K562 (cell line): ENCODE data around the gene USP10. TPM values are rescaled to one million over a fixed set of nuclear protein-coding genes. Genes with fewer than 3 reads are reported as not detected.

Experiments
- ATAC-seq: fragments of 200-7000 bp; cut with Tn5 transposase; 3 replicates; pipeline ENCODE4 v1.9.1; 2020; ENCODE audit warnings: moderate library complexity
- BruUV-seq: library from RNA; stranded (reverse); fragments of 400-500 nt; replicated peaks from 2 replicates; lab custom pipeline; 2021; lab: Mats Ljungman, UMichigan
- CTCF ChIA-PET: fragments of 300-600 bp; formaldehyde crosslinking; extraction: SDS; loops from one replicate; lab custom pipeline; 2021; ENCODE audit warnings: low intra/inter-chr PET ratio; lab: Yijun Ruan, JAX
- POLR2A ChIA-PET: fragments of 300-600, 350-650 bp; sonication (Branson Sonifier 250); formaldehyde crosslinking; extraction: SDS; loops from one replicate; lab custom pipeline; 2021; ENCODE audit warnings: antibody characterized with exemption, inconsistent platforms; lab: Yijun Ruan, JAX
- DNase-seq, 4 experiments: peaks; one replicate each; pipeline versions ENCODE4 v3.0.0 to v3.0.0-alpha.2; 2011 to 2018; ENCODE audit warnings: low spot score in 3 of 4, mixed read lengths in 3 of 4; ENCODE audit errors: extremely low read depth in 1 of 4
- FAIRE-seq: peaks from 2 replicates; lab custom pipeline; 2011; peaks lifted over from hg19 to GRCh38; lab: Jason Lieb, UNC
- H2AFZ ChIP-seq: 2 replicates; pipeline ENCODE4 v1.6.0; 2011; ENCODE audit warnings: low read depth, low read length, control low read depth, inconsistent platforms
- H3K27ac ChIP-seq: fragments of 200-600 bp; 3 replicates; pipeline ENCODE4 v1.8.0; 2011; ENCODE audit warnings: low read depth, mild to moderate bottlenecking, control low read depth, inconsistent platforms, low read length, moderate library complexity, mixed read lengths; ENCODE audit errors: extremely low read depth
- H3K27me3 ChIP-seq, 2 experiments: fragments of 300-600 bp in 1 of 2; 2 replicates in 1 of 2; 3 replicates in 1 of 2; pipeline versions ENCODE4 v1.6.0 to v1.8.0; 2011; ENCODE audit warnings: inconsistent platforms in 2 of 2, low read length in 2 of 2, mild to moderate bottlenecking in 1 of 2, mixed read lengths in 1 of 2, moderate library complexity in 1 of 2; ENCODE audit not compliant: control insufficient read depth in 2 of 2, insufficient read depth in 2 of 2
- H3K36me3 ChIP-seq: fragments of 300-600 bp; 3 replicates; pipeline ENCODE4 v1.8.0; 2011; ENCODE audit warnings: mild to moderate bottlenecking, low read length, inconsistent platforms; ENCODE audit not compliant: control insufficient read depth, insufficient read depth
- H3K4me1 ChIP-seq, 2 experiments: fragments of 200-600 bp in 1 of 2; replicated peaks in 1 of 2; 2 replicates in 1 of 2; 3 replicates in 1 of 2; pipeline versions ENCODE4 v1.5.1 to v1.8.0; 2011; ENCODE audit warnings: inconsistent platforms in 2 of 2, low read length in 2 of 2, mild to moderate bottlenecking in 1 of 2, mixed read lengths in 1 of 2, moderate library complexity in 1 of 2; ENCODE audit not compliant: control insufficient read depth in 2 of 2, insufficient read depth in 2 of 2
- H3K4me2 ChIP-seq: 2 replicates; pipeline ENCODE4 v1.6.1; 2011; ENCODE audit warnings: low read length, control low read depth, inconsistent platforms, mixed read lengths; ENCODE audit not compliant: insufficient read depth
- H3K4me3 ChIP-seq: fragments of 200-600 bp; sonication (generic), shearing (Covaris generic); 2 replicates; pipeline ENCODE4 v1.5.1; 2016; ENCODE audit warnings: control low read depth, inconsistent platforms
- H3K79me2 ChIP-seq: fragments of 200-600 bp; 3 replicates; pipeline ENCODE4 v1.8.0; 2011; ENCODE audit warnings: low read length, inconsistent platforms; ENCODE audit not compliant: control insufficient read depth, insufficient read depth
- H3K9ac ChIP-seq, 2 experiments: 2 replicates each; pipeline versions ENCODE4 v1.6.0 to v1.6.1; 2011; ENCODE audit warnings: low read depth in 2 of 2, low read length in 2 of 2, control low read depth in 1 of 2, inconsistent platforms in 1 of 2, mild to moderate bottlenecking in 1 of 2, mixed read lengths in 1 of 2; ENCODE audit not compliant: insufficient read depth in 1 of 2
- H3K9me1 ChIP-seq: one replicate; pipeline ENCODE4 v1.6.0; 2011; ENCODE audit warnings: inconsistent platforms, mild to moderate bottlenecking, low read length, moderate library complexity; ENCODE audit not compliant: control insufficient read depth, insufficient read depth
- H3K9me3 ChIP-seq: replicated peaks from 2 replicates; pipeline ENCODE4 v1.5.1; 2011; ENCODE audit warnings: low read depth, low read length, inconsistent platforms; ENCODE audit not compliant: control insufficient read depth, insufficient read depth
- H4K20me1 ChIP-seq: replicated peaks from 2 replicates; pipeline ENCODE4 v1.6.1; 2011; ENCODE audit warnings: low read length, inconsistent platforms, mixed read lengths; ENCODE audit not compliant: control insufficient read depth, insufficient read depth
- LEF1 ChIP-seq: fragments of 450-650 bp; IDR thresholded peaks from 2 replicates; pipeline ENCODE4 v1.6.1; 2016; ENCODE audit warnings: mild to moderate bottlenecking
- RNF2 ChIP-seq: sonication (generic); IDR thresholded peaks from 2 replicates; pipeline ENCODE4 v1.6.1; 2016
- SMARCE1 ChIP-seq: fragments of 450-650 bp; IDR thresholded peaks from 2 replicates; pipeline ENCODE4 v1.7.1; 2016; ENCODE audit warnings: mild to moderate bottlenecking
- SNIP1 ChIP-seq: fragments of 450-650 bp; IDR thresholded peaks from 2 replicates; pipeline ENCODE4 v1.7.1; 2017; ENCODE audit warnings: low read depth, mild to moderate bottlenecking
- WGBS: fragments of 100-300 bp; shearing (Covaris generic); methylation state at CpG from one replicate; pipeline ENCODE4 v1.1.6; 2016; ENCODE audit warnings: low coverage, mixed read lengths; ENCODE audit not compliant: insufficient coverage; ENCODE audit errors: missing lambda C conversion rate; 5-methylcytosine and 5-hydroxymethylcytosine counted together
- in situ Hi-C: fragments of 300-500 bp; cut with MboI; formaldehyde crosslinking; loops from 4 replicates; pipeline ENCODE4 v1.15.0; 2018; ENCODE audit warnings: inconsistent platforms, mixed read lengths
- intact Hi-C: fragments of 100-400 bp; cut with micrococcal nuclease; formaldehyde crosslinking; loops from 2 replicates; pipeline ENCODE4 v1.14.2; 2022
- polyA plus RNA-seq, 8 experiments: library from polyadenylated mRNA; depleted of rRNA in 4 of 8; stranded (reverse) in 5 of 8; unstranded in 3 of 8; fragments of >200 nt; fragmentation: Nextera tagmentation in 2 of 8; fragmentation: Illumina TruSeq in 1 of 8; extraction: Ambion mirVana in 2 of 8; extraction: Trizol in 1 of 8; gene quantifications; 2 replicates each; pipeline versions ENCODE4 v1.2.1 to v1.2.3, GENCODE V29; 2011 to 2014; ENCODE audit warnings: inconsistent platforms in 1 of 8, missing spikeins in 1 of 8
- total RNA-seq, 7 experiments: library from RNA; depleted of rRNA in 6 of 7; stranded (reverse); fragments of >200 nt in 6 of 7; fragmentation: Illumina TruSeq in 2 of 7; extraction: Trizol in 2 of 7; gene quantifications; 2 replicates each; pipeline versions ENCODE4 v1.2.1 to v1.2.3, GENCODE V29; 2011 to 2021; ENCODE audit warnings: low replicate concordance in 1 of 7
- TF ChIP-seq, protein P1 (sequence below): fragments of 450-650 bp; IDR thresholded peaks from 2 replicates; pipeline ENCODE4 v1.6.1; 2018; ENCODE audit not compliant: partially characterized antibody
- TF ChIP-seq, protein P2 (sequence below): fragments of 450-650 bp; IDR thresholded peaks from 2 replicates; pipeline ENCODE4 v1.6.1; 2017; ENCODE audit warnings: mild to moderate bottlenecking, moderate library complexity
- TF ChIP-seq, protein P3 (sequence below), 3 experiments: fragments of 200-800 bp in 1 of 3; sonication (Bioruptor generic) in 1 of 3; sonication (generic) in 1 of 3; formaldehyde crosslinking in 1 of 3; IDR thresholded peaks; 2 replicates each; pipeline versions ENCODE4 v1.6.1 to v1.8.0; 2016 to 2022; ENCODE audit warnings: mild to moderate bottlenecking in 2 of 3, missing compliant biosample characterization in 2 of 3, missing genetic modification characterization in 2 of 3, missing genetic modification reagents in 1 of 3
- TF ChIP-seq, protein P4 (sequence below): IDR thresholded peaks from 2 replicates; pipeline ENCODE4 v1.6.1; 2011; ENCODE audit warnings: borderline replicate concordance, low read depth, mild to moderate bottlenecking, moderate library complexity, low read length; ENCODE audit not compliant: insufficient read depth, poor library complexity, severe bottlenecking
- TF ChIP-seq, protein P5 (sequence below): sonication (generic); formaldehyde crosslinking; IDR thresholded peaks from 2 replicates; pipeline ENCODE4 v1.8.0; 2022; ENCODE audit warnings: mild to moderate bottlenecking, missing genetic modification reagents

USP10 gene
- total and polyA plus RNA-seq, 9 of the 15 experiments (the other 6 are each of a cell fraction or from before 2014, with no cell fraction given), result 61.7 to 197 (median 116) TPM

DNA sequence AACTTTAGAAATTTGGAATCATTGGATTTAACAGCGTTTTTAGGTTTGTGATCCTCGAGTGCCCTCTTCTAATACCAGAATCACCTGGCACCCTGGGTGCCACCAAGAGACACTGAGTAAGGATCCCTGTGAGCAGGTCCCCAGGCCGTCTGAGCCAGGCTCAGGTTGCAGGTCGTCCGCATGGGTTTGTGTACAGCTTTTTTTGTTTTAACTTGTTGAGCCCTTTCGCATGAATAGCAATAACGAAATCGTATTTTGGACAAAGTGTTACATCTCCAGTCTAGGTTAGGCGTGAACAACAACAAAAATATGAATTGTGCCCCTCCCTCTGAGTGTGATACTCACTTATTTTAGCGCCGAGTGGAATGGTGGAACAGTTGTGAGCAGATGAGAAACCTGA, 10.9 kb downstream of the USP10 start (continued):
- TF ChIP-seq, protein P1, sequence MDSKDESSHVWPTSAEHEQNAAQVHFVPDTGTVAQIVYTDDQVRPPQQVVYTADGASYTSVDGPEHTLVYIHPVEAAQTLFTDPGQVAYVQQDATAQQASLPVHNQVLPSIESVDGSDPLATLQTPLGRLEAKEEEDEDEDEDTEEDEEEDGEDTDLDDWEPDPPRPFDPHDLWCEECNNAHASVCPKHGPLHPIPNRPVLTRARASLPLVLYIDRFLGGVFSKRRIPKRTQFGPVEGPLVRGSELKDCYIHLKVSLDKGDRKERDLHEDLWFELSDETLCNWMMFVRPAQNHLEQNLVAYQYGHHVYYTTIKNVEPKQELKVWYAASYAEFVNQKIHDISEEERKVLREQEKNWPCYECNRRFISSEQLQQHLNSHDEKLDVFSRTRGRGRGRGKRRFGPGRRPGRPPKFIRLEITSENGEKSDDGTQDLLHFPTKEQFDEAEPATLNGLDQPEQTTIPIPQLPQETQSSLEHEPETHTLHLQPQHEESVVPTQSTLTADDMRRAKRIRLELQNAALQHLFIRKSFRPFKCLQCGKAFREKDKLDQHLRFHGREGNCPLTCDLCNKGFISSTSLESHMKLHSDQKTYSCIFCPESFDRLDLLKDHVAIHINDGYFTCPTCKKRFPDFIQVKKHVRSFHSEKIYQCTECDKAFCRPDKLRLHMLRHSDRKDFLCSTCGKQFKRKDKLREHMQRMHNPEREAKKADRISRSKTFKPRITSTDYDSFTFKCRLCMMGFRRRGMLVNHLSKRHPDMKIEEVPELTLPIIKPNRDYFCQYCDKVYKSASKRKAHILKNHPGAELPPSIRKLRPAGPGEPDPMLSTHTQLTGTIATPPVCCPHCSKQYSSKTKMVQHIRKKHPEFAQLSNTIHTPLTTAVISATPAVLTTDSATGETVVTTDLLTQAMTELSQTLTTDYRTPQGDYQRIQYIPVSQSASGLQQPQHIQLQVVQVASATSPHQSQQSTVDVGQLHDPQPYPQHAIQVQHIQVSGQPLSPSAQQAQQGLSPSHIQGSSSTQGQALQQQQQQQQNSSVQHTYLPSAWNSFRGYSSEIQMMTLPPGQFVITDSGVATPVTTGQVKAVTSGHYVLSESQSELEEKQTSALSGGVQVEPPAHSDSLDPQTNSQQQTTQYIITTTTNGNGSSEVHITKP, result no peak
- TF ChIP-seq RNF2 (no peak), SMARCE1 (no peak), LEF1 (no peak), SNIP1 (no peak)
- TF ChIP-seq, protein P2, sequence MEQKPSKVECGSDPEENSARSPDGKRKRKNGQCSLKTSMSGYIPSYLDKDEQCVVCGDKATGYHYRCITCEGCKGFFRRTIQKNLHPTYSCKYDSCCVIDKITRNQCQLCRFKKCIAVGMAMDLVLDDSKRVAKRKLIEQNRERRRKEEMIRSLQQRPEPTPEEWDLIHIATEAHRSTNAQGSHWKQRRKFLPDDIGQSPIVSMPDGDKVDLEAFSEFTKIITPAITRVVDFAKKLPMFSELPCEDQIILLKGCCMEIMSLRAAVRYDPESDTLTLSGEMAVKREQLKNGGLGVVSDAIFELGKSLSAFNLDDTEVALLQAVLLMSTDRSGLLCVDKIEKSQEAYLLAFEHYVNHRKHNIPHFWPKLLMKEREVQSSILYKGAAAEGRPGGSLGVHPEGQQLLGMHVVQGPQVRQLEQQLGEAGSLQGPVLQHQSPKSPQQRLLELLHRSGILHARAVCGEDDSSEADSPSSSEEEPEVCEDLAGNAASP, result no peak

DNA sequence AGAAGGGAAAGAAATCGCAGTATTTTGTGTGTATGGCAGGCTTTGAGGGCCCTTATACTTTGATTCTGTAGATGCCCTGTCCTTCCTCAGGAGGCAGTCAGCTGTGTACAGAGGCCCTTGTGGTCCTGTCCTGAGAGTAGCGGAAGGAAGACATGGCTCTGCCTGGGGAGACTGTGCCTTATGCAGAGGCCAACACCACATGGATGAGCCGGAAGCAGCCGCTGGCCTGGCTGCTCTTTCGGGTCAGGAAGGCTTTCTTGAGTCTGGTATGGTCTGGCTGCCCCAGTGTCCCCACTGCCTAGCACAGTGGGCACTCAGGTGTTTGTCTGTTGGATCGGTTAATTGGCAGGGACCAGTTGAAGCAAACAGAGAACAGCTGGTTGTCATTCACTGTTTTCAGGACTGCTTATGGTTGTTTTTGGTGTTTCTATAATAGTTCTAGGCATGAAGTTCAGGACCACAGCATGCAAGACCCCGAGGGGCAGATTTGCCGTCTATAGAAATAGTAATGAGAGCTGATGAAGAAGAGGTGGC, 12.4 kb downstream of the USP10 start:
- Histone ChIP-seq H3K9me3 (no peaks in the 10 kb centered on the region), H4K20me1 (peaks cover 90% of the 10 kb centered on the region), H3K4me3 (no peak overlapping the region), H3K9ac (peak overlapping the region in 1 of 2 experiments; percentile 71; a peak in 1 of 4 replicates), H2AFZ (no peak overlapping the region), H3K79me2 (peaks cover 100% of the 10 kb centered on the region), H3K4me2 (no peak overlapping the region), H3K4me1 (peaks cover 18 to 35% of the 10 kb centered on the region in 2 experiments), H3K36me3 (peaks cover 81% of the 10 kb centered on the region), H3K27ac (no peak overlapping the region), H3K27me3 (no peaks in the 10 kb centered on the region), H3K9me1 (peaks cover 24% of the 10 kb centered on the region)
- intact Hi-C loops (no loop called here), in situ Hi-C loops (no loop called here)
- WGBS, result 89% methylated on average over 8 of the region's 8 CpGs
- ATAC-seq (peak; percentile 21; the same call in 1 of the 3 replicates), DNase-seq (no peak), FAIRE-seq (no peak)
- ChIA-PET CTCF (no interaction called here), POLR2A (interaction anchor here (1.1 to 8.8 kb wide), 7 partner anchors 8 to 261 kb away, joined by 3 to 68 read pairs (median 4); no protein-coding TSS in a partner anchor)
- no TSS peak for BruUV-seq
- TF ChIP-seq, protein P3, sequence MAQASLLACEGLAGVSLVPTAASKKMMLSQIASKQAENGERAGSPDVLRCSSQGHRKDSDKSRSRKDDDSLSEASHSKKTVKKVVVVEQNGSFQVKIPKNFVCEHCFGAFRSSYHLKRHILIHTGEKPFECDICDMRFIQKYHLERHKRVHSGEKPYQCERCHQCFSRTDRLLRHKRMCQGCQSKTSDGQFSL (CRISPR knock-in tag; IDR thresholded peaks at IDR 0.05), result no peak
- TF ChIP-seq, protein P3 (tag; IDR thresholded peaks at IDR 0.05), result no peak
- TF ChIP-seq, protein P4, sequence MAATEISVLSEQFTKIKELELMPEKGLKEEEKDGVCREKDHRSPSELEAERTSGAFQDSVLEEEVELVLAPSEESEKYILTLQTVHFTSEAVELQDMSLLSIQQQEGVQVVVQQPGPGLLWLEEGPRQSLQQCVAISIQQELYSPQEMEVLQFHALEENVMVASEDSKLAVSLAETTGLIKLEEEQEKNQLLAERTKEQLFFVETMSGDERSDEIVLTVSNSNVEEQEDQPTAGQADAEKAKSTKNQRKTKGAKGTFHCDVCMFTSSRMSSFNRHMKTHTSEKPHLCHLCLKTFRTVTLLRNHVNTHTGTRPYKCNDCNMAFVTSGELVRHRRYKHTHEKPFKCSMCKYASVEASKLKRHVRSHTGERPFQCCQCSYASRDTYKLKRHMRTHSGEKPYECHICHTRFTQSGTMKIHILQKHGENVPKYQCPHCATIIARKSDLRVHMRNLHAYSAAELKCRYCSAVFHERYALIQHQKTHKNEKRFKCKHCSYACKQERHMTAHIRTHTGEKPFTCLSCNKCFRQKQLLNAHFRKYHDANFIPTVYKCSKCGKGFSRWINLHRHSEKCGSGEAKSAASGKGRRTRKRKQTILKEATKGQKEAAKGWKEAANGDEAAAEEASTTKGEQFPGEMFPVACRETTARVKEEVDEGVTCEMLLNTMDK, result no peak
- TF ChIP-seq, protein P5, sequence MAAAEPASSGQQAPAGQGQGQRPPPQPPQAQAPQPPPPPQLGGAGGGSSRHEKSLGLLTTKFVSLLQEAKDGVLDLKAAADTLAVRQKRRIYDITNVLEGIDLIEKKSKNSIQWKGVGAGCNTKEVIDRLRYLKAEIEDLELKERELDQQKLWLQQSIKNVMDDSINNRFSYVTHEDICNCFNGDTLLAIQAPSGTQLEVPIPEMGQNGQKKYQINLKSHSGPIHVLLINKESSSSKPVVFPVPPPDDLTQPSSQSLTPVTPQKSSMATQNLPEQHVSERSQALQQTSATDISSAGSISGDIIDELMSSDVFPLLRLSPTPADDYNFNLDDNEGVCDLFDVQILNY (CRISPR knock-in tag), result no peak
